Kidney epithelial cell (primary cell): Measurements from ENCODE around the gene CATSPERD. TPM values are rescaled to one million over a fixed set of nuclear protein-coding genes. Genes with fewer than 3 reads are reported as not detected.

Experiments
- DNase-seq: peaks from one replicate; pipeline ENCODE4 v3.0.0-alpha.2; 2010; ENCODE audit warnings: low read depth
- H3K27me3 ChIP-seq: 2 replicates; pipeline ENCODE4 v1.6.0; 2011; ENCODE audit warnings: low read length; ENCODE audit not compliant: control insufficient read depth, insufficient read depth
- H3K36me3 ChIP-seq: 2 replicates; pipeline ENCODE4 v1.5.1; 2011; ENCODE audit warnings: low read length; ENCODE audit not compliant: control insufficient read depth, insufficient read depth
- H3K4me3 ChIP-seq: 2 replicates; pipeline ENCODE4 v1.5.1; 2011; ENCODE audit warnings: low read depth, mild to moderate bottlenecking, control low read depth, low read length
- total RNA-seq: library from RNA; depleted of rRNA; stranded (reverse); fragments of >200 nt; gene quantifications from 2 replicates; pipeline ENCODE4 v1.2.3, GENCODE V29; 2015
- TF ChIP-seq, protein P1 (sequence below): IDR thresholded peaks from 2 replicates; pipeline ENCODE4 v1.5.1; 2011; ENCODE audit warnings: mild to moderate bottlenecking, moderate library complexity, low read length, control low read depth, inconsistent platforms; ENCODE audit not compliant: insufficient read depth, poor library complexity, severe bottlenecking

The CATSPERD gene
- total RNA-seq, 1 donor from 2014 or later: not detected

DNA sequence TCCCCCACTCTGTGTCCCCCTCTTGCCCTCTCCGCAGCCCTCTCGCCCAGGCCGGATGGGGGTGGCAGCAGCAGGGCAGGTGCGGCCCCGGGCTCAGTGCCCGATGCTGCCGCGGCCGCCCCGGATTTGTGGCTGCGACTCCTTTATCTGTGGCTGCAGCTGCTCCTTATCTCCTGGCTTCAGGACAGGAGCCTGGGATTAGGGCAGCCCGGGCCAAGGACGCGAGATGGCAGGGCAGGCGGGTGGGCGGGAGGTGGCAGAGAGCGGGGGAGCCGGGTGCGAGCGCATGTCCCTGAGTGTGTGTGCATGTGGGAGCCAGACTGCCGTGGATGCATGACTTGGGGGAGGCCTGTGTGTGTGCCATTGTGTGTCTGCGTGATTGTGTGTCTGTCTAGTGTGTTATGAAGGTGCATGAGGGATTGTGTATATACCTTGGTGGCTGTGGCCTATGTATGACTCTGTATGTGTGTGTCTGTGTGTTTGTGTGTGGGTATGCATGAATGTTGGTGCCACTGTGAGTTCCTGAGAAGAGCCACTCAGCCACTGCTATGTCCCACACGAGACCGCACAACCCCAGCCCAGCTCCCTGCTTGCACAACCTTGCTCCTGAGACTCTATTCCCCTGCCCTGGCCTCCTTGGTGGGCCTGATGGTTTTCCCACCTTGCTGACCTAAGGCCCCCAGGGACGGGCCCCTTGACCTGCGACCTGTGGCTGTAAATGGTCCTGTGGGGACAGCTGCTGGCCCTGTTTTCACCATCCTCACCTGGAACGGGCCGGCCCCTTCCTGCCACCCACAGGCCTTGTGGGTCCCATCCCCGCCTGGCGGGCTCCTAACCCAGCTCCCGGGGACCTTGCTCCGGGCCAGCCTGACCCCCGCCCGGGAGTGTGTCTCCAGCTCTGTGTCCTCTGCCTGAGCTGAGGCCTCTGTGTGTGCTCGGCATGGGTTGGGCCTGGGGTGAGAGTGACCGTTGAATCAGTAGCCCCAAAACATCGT, 79.1 kb downstream of the CATSPERD start:
- peaks cover 18% of the 10 kb centered on the region for H3K27me3 ChIP-seq
- no peak overlapping the region for H3K4me3 ChIP-seq
- H3K36me3 ChIP-seq: no peaks in the 10 kb centered on the region
- TF ChIP-seq, protein P1, sequence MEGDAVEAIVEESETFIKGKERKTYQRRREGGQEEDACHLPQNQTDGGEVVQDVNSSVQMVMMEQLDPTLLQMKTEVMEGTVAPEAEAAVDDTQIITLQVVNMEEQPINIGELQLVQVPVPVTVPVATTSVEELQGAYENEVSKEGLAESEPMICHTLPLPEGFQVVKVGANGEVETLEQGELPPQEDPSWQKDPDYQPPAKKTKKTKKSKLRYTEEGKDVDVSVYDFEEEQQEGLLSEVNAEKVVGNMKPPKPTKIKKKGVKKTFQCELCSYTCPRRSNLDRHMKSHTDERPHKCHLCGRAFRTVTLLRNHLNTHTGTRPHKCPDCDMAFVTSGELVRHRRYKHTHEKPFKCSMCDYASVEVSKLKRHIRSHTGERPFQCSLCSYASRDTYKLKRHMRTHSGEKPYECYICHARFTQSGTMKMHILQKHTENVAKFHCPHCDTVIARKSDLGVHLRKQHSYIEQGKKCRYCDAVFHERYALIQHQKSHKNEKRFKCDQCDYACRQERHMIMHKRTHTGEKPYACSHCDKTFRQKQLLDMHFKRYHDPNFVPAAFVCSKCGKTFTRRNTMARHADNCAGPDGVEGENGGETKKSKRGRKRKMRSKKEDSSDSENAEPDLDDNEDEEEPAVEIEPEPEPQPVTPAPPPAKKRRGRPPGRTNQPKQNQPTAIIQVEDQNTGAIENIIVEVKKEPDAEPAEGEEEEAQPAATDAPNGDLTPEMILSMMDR: no peak
- no peak for DNase-seq

DNA sequence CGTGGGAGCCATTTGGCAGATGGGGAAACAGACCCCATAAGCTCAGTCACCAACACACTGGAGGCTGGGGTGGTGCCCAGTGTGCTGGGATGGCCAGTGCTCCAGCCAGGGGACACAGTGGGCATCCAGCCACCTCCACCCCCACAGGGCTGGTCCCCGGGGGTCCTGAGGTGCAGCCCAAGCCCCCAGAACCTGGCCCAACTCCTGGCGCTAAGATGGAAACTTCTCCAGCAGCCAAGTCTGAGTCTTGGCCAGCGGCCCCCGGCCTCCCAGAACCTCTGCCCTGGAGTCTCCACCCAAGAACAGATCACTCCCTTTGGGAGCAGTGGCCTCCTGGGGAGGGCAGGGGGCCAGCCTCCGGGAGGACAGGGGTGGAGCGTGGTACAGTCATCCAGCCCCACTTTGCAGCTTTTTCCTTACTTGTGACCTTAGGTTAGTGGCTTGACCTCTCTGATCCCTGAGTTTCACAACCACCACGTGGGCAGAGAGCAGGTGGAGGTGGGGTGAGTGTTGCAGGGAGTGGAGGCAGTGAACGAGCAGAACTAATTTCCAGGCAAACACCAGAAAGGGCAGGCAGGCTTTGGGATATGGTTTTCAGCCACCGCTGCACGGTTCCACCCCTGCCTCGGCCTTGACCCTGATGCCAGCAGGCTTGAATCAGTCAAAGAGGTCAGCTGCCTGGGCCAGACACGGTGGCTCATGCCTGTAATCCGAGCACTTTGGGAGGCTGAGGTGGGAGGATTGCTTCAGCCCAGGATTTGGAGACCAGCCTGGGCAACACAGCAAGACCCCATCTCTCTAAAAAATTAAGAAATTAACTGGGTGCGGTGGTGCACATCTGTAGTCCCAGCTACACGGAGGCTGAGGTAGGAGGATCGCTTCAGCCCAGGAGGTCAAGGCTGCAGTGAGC, 80.2 kb downstream of the CATSPERD start:
- H3K4me3 ChIP-seq: no peak overlapping the region
- DNase-seq: no peak
- no peaks in the 10 kb centered on the region for H3K36me3 ChIP-seq
- TF ChIP-seq, protein P1: no peak
- H3K27me3 ChIP-seq: peaks cover 24% of the 10 kb centered on the region

DNA sequence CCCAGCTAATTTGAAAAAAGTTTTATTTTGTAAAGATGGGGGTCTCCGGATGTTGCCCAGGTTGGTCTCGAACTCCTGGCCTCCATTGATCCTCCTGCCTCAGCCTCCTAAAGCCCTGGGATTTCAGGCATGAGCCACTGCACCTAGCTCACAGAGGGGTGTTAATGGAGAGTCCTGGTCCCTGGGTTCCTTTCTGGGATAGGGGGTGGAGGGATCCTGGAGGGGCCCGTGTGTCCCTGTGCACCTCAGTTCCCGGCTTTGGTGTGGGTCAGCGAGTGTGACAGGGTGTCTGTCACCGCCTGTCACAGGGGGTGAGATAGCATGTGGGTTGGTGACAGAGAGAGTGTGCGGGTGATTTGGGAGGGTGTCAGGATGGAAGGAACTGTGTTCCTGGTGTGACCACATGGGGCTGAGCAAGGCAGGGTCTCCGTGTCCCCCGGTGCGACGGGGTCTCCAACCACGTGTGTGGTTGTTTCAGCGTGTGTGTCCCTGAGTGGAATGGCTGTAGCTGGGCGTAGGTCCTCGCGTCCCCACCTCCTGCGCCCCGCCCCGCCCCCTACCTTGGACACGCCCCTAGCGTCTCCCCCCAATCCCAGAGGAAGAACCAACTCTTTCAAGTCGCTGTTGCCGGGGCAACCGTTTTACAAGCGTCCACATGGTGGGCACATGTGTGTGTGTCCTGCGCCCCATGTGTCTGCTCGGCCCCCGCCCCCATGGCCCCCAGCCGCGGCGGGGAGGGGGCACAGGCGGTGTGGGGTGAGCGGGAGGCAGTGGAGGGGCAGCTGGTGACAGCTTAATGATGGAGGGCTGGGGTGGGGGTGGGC, 81.6 kb downstream of the CATSPERD start:
- TF ChIP-seq, protein P1: no peak
- DNase-seq: no peak
- H3K36me3 ChIP-seq: no peaks in the 10 kb centered on the region
- H3K4me3 ChIP-seq: no peak overlapping the region
- peaks cover 33% of the 10 kb centered on the region for H3K27me3 ChIP-seq

DNA sequence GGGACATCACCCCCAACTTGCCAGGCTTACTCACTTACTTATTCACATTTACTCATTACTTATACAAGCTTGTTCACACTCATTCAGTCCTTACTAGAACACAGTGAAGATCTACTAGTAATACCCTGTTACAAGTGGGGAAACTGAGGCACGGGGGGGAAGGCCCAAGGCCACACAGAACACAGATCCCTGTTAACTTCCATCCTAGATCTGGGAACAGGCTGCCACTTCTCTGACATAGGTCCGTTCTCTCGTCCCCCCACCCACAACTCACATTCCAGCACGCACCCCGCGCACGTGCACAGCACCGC, 83.0 kb downstream of the CATSPERD start:
- Histone ChIP-seq H3K27me3 (peaks cover 35% of the 10 kb centered on the region), H3K36me3 (no peaks in the 10 kb centered on the region), H3K4me3 (no peak overlapping the region)
- DNase-seq: no peak
- TF ChIP-seq, protein P1: no peak

DNA sequence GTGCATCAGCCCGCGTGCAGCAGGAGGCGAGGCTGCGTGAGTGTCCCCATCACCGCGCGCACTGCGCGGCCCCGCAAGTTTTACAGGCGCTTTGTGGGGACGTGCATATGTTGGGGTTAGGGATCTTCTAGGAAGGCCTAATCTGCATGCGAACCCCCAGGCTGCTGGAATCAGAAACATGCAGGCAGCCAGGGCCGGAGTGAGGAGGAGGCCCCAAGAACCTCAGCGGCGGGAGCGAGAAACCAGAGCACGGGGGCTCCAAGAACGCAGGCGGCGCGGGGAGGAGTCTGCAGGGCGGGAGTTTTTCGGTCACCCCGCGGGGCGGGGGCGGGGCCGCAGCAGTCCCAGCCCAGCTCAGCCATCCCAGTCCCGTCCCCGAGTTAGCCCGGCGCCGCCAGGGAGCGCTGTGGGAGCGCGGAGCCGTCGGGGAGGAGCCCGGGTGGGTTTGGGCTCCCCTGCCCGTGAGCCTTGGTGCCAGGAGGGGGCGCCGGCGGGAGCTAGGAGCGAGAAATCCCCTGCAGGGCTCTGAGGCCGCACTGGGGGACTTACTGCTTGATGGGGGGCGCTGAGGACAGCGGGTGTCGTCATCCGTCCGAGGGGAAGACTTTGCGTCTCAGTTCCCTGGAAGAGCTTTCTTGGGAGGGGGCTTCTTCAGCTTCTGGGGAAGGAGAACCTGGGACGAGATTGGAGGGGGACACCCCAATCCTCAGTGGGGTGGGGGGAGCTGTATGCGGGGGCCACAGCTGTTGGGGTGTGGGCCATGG, 83.5 kb downstream of the CATSPERD start:
- Histone ChIP-seq H3K4me3 (no peak overlapping the region), H3K27me3 (peaks cover 35% of the 10 kb centered on the region), H3K36me3 (no peaks in the 10 kb centered on the region)
- no peak for DNase-seq
- TF ChIP-seq, protein P1: peak; percentile 95
